Measurements from ENCODE around the gene ABI2.

ABI2 gene

GRCh38 chr2:203476881-203477280, 148.7 kb downstream of the ABI2 start:
- no peak for DNase-seq (ENCODE audit: low read depth, low spot score)

GRCh38 chr2:203480623-203481022, 152.4 kb downstream of the ABI2 start:
- no peak for DNase-seq (ENCODE audit: low read depth, low spot score)

DNA sequence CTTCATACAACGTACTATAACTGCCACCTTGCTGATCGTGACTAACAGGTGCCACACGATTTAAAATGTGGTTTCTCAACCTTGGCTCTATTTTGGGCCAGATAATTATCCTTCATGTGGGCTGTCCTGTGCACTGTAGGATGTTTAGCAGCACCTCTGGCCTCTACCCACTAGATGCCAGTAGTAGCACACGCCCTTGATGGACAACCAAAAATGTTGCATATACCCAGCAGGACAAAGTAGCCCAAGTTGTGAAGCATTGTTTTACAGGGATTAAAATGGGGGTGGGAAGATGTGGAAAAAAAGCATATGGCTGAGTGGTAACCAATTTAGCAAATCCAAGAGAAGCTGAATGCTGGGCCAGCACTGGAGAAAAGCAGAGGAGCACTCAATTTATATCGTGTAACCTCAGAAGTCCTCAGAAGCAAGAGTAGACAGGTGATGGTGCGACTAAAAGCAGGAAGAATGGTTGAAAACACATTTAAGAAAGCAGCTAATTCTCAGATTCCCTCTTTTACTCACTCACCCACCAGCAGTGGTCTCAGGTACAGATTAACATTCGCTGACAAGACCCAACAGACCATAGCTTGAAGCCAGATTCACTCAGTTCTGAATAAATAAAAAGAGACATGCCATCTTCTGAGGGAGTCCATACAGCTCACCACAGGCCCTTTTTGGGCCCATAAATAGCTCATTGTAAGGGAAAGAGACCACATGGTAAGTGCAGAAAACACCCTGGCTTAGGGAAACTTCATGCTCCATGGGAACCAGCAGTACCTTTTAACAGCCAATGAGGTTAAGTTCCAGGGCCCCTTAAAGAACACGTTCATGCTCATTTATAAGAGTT, 156.3 kb downstream of the ABI2 start:
- DNase-seq (ENCODE audit: low read depth, low spot score), result no peak

- DNase-seq (ENCODE audit: low read depth, low spot score), result no peak
Measured at GRCh38 chr2:203489531-203489930, 161.3 kb downstream of the ABI2 start.

GRCh38 chr2:203490391-203490790, 162.2 kb downstream of the ABI2 start:
- DNase-seq (ENCODE audit: low read depth, low spot score), result no peak

DNA sequence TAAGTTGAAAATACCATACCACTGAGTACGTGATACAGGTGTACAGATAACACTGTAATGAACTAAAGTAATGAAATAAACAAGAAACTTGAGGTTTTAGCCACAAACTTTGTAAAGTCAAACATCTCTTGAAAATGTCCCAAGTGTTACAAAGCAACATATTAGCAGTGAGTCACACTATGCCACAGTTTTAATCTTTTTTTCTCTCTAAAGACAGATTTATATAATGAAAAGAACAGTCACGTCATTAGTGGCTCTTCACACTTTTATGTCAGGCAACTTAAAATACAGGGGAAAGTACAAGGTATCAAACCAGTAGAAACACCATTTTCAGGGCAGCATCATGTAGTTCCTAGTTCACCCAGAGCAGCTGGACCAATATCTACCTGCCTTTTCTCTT, 164.8 kb downstream of the ABI2 start:
- DNase-seq (ENCODE audit: low read depth, low spot score), result no peak
